GM19238 (cell line): Measurements from ENCODE around the gene EEF1E1.

ENCODE experiments used
- DNase-seq: peaks from one replicate; pipeline ENCODE4 v3.0.0; 2011; ENCODE audit warnings: low spot score; ENCODE audit not compliant: insufficient read length

EEF1E1 gene

DNA sequence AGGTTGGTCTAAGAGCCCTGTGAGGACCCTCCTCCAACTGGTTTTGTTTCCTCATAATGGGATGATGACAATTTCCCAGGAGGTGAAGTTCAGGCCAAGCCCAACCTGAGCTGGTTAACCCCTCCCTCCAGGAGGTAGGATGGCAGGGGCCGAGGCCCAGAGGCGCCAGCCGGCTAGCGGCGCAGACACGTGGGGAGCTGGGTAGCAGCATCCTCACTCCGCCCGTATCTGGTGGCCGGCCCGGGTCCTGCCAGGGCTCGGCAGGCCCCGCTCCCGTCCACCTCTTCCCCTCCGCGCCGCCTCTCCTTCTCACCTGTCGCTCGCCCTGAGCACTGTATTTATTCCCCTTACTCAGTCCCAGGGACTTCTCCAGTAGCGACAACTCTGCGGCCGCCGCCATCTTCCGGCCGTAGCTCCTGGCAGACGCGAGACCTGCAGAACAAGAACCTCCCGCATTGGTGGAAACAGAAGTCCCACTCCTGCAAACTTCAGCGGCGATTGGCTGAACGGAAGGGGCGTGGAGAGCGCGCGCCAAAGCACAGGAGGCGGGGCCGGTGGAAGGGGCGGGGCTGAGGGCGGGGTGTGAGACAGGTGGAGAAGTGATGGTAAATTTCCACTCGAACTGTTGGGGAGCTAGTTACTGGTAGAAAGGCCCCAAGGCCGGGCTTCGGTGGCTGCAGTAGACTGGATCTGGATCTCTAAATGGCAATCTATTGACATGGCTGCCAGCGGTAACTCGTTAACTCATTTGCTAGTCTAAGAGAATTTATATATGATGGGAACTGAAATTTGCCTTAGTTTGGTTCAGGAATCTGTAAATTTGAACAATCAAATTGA lies at the start of gene EEF1E1:
TSS of gene EEF1E1 (minus strand) at position 427 of the 837 bp plus-strand sequence. CDS start at position 400, 27 bp downstream.
- peak; percentile 93 for DNase-seq

DNA sequence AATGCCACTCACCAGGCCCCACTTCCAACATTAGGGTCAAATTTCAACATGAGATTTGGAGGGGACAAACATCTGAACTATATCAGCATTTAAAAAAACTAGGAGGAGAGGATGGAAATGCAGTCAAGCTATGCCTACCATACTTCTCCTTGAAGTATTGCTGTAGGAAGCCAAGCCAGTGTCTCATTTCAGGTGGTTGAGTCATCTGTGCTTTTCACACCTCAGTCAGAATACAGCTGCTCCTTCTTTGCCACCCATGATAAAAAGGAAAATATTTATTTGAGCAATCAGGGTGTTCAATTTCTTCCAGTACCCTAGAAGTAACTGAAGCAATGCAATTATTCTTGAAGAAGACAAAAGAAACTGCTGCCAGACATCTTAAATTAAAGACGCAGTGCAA lies 47.0 kb upstream of the EEF1E1 start:
- DNase-seq: no peak

DNA sequence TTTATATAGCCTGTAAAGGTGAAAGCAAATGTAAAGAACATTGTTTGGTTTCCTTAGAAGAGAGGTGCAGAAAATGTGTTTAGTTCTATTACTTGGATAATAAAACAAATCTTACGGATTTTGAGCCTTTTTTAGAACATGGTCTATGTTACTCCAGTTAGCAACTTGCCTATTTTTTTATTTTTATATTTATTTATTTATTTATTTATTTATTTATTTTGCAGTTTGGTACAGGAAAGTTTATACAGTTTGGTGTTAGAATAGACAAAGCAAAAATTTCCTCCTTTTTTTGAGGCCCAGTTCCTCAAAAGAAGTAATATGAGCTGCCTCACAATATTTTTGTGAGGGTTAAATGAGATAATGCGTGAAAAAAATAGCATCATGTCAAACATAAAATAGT lies 41.6 kb upstream of the EEF1E1 start:
- no peak for DNase-seq

DNA sequence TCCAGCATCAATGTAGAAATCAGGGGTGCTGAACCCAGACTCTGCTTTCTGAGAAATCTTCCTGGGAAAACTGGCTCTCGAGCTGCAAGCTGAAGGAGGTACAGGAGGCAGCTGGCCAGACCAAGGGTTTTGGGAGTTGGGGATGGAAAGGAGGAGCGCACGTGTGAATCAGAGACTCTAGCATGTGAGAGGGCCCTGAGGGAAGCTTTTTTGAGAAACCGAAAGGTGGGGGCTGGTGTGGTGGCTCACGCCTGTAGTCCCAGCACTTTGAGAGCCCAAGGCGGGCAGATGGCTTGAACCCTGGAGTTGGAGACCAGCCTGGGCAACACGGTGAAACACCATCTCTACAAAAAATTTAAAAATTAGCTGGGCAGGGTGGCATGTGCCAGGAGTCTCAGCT lies 37.1 kb upstream of the EEF1E1 start:
- no peak for DNase-seq

DNA sequence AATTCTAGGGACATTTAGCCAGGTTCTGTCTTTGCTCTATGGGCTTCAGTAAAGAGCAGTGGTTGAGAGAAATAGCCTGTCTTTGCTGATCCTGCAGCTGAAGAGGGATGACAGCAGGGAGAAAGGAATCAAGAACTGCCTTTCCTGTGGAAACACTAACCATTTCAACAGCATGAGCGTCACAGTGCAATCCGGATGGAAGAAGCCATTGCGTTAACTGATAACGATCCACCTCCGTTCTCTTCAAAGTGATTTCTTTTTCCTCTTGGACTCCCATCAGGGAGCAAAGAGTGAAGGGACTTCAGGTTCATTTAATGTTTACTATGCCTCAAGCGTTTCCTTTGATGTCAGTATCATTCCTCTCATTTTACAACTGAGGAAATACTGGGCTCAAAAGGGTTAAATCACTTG lies 35.2 kb upstream of the EEF1E1 start:
- DNase-seq: no peak

DNA sequence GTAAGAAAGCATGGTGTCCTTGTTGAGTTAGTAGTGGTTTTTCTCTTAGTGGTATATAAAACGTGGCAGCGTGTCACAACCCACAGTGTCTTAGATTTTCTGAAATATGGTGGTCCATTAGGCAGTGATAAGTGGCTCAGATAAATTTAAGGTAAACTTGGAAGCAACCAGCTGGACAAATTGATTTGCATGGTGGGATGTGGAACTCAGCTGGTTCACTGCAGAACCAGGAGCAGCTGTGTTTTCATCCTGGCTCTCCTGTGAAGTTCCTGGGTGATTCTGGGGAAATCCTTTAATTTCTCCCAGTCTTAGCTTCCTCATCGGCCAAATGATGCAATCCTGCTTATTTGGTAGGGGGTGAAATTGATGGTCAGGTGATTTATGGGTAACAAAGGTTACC lies 32.9 kb upstream of the EEF1E1 start:
- no peak for DNase-seq

DNA sequence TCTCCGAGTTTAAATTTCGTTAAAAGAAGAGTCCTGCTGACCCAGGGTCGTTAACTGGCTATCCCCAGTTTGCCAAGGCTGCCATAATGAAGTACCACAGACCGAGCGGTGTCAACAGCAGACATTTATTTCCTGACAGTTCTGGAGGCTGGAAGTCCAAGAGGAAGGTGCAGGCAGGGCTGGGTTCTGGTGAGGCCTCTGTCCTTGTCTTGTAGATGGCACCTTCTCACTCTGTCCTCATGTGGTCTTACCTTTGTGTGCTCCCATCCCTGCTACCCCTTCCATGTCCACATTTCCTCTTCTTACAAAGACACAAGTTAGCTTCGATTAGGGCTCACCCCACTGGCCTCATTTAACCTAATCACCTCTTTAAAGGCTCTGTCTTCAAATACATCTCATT lies 29.8 kb upstream of the EEF1E1 start:
- no peak for DNase-seq

DNA sequence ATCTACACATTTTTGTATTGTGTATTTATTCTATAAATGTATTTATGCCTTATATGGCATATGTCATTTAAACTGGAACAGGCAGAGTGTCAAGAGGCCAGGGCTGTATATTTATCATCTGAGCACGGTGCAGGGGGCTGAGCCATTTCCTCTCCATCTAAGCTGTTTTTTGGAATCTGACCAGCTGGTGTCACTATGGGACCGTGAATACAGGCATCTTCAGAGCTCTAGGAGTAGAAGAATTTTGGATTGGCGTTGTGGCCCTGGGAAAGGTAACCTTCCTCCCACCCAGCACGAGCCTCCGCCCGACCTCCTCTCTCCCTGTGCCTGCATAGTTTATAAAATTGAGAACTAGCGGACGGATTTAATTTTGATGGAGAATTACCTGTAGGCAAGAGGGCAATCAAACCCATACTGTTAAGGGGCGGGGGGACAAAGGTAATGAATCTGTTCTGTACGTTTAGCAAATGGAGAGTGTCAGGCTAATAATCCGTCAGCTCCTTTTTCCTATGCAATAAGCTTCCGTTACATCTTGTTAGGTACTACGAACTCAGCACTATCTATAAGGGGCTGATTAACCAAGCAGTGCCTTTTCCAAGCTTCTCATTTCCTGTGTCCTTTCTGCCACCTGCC lies 29.0 kb upstream of the EEF1E1 start:
- peak; percentile 14 for DNase-seq

DNA sequence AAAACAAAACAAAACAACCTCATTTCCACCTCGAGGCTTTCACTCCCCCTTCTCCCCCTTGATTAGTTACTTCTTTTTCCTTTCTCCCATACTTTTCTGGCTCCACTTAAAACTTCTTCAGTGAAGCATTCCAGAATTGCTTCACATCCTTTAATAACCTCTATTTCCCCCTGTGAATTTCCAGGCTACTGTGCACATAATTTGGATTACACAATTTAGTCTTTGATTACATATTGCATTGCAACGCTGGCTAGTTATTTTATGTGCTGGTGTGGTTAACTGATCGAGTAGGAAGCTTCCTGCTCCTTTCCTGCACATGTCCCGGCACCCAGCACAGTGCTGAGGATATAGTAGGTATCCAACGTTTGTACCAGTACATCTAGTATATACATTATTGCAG lies 28.1 kb upstream of the EEF1E1 start:
- DNase-seq: no peak

DNA sequence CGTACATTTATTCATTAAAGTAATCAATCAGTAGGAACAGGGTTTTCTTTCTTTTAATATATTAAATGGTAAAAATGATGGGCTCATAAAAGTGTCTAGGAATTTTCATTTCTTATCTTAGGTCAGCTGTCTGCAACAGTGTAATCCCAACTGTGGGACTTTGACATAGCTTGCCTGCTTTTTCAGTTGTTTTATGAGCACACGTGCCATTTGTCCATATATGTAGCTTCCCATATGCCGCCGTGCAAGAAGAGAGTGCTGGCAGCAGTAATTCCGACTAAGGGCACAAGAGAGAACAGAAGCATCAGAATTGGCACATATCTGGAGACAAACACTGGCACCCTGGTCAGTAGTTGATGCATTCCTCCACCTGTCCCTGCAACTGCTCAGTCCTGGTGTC lies 20.9 kb upstream of the EEF1E1 start:
- no peak for DNase-seq

DNA sequence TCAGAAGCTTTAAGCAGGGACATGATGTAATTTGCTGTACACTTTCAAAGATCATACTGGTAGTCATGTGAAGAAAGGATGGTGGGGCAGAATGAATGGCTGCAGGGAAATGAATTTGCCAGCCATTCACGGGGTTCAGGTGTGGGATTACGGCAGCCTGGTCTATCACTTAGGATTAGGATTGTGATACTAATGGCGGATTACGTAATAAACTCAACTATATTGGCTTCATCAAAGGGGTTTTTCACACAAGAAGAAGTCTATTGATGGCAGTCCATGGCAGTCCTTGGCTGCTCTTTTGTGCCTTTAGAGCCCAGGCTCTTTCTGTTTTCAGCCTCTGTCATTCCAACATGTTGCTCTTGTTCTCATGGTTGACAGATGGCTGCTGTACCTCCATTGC lies 12.6 kb upstream of the EEF1E1 start:
- no peak for DNase-seq

DNA sequence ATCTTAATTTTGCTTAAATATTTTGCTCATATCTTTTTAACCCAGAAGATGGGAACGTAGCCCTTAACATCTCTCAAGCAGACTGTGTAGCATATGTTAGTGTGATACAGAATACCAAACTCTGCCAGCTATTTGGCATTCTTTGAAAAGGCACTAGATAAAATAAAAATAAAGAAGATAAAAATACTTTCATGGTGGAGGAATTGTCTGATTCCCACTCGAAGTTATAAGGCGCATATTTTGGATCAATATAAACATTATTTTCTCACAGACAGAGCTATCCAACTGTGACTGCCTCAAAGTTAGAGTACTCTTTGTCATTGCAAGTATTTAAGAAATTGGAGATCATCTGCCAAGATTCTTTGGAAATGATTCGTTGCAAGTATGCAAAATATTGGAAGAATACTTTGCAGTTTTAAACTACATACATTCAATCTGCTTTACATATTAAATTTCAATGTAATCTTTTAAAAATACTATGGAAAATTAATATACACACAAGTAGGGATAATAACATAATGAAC lies 10.8 kb upstream of the EEF1E1 start:
- no peak for DNase-seq

DNA sequence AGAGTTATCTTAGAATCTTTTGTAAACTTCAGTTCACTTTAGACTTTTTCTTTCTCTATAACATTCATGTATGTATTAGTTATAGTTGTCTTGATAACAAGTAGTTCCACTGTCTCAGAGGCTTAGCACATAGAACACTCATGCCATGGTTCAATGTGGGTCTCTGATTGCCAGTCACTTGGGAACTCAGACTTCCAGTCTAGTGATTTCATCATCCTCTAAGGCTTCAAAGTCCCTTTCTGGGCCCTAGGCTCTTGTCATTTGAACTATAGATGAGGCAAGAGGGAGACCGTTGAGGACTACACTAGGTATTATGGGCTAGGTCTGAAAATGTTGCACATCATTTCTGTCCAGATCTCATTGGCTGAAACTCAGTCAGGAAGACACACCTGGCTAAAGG lies 8.4 kb upstream of the EEF1E1 start:
- no peak for DNase-seq

DNA sequence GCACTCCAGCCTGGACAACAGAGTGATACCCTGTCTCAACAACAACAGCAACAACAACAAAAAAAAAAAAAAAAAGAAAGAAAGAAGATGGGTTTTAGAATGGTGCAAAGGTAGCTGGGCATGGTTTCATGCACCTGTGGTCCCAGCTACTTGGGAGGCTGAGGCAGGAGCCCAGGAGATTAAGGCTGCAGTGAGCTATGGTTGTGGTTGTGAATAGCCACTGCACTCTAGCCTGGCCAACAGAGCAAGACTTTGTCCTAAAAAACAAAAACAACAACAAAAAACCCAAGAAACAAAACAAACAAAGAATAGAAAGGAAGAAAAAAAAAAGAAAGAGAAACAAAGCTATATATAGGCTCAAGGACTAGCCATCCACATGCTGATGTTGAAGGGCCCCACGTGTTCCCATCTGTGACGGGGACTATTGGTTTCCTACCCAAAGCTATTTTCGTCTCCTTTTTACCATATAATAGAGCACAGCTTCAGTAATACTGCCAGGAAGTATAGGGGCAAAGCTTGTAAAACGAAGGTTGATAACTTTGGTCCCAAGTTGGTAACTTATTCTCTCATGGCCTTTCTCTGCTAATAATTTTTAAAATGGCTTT lies 7.9 kb upstream of the EEF1E1 start:
- DNase-seq: no peak

DNA sequence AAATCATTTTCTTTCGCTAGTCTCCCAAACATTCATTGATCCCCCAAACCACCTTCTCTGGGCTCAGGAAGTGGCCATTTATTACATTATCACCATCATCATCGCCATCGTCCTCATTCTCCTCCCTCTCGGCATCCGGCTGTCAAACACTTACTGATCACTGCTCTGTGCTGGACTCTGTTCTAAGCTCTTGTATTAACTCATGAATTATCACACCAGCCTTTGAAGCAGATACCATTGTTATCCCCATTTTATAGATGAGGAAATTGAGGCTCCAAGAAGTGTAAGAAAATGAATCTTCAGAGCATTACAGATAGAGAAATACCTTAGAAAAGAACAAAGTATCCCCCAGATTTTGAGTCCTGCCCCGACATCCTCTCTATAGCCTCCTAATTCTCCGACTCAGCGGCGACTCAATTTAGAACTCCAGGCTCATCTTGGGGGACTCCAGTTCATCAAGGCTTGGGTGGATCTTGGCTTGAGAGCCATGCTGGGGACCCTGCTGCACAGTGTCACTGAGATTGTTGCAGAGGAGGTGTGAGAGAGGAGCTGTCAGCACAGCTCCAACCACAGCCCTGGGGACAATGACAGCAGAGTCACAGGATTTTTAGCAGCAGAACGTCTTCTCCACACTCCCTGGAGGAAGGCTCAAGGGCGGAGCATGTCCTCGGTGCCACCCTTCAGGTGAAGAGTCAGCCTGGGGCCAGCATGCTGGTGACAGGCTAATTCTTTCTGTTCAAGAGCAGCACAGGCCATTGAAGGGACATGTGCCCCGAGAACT lies 6.6 kb upstream of the EEF1E1 start:
- no peak for DNase-seq

DNA sequence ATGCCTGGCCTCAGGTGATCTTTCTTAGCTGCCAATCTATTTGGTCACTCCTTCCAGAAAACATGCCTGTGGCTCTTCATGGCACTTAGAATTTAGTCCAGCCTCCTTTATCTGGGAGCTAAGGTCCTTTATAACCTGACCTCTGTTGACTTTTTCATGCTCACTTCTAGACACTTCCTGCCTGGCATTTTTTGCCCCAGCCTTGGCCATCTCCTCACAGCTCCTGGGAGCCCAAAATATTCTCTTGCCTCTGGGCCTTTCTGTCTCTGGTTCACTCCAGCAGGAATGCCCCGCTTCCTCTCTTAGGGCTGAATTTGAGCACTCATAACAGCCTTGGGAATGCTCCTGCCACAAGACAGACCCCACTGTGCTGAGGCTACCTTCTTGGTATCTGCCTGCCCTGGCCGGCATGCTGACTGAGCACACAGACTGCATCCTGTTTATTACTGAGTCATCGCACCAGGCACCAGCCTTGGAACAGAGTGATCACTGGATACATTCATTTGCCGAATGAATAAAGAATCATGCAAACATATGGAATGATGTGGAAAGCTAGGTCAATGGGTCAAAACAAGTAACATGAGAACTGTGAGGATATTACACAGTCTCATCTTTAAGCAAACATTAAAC lies 5.8 kb upstream of the EEF1E1 start:
- DNase-seq: no peak

DNA sequence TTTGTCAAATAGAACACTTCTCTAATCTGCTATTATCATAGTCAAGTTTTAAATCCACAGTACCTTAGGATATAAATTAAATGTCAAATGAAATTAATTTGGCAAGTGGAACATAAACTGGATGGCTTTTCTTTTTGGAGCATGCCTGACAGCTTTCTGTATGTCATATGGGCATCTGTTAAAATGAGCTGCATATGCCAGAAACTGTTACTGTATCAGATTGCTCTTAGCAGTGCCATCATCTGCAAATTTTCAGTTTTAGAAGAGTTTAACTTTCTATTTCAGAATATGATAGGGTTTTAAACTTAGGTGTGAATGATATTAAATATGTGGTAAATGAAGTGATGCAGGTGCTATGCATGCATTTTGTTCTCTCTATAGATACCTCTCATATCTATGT lies 3.4 kb upstream of the EEF1E1 start:
- no peak for DNase-seq

DNA sequence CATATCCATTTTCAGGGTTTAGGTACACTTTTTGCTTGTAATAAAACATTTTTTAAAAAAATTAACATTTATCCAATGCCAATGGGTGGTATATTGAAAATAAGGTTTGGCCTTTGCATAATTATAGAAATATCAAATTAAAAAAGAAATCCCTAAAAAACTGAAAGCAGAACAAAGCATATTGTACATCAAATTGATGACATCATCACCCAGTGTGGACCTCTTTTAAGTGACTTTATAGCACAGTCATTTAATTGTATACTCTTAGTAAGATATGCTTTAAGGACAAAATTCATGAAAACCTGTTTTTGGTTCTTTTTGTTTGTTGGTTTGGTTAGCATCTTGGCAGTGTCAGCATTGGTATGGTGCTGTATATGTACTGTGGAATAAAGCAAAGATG lies 1.4 kb upstream of the EEF1E1 start:
- DNase-seq: no peak

DNA sequence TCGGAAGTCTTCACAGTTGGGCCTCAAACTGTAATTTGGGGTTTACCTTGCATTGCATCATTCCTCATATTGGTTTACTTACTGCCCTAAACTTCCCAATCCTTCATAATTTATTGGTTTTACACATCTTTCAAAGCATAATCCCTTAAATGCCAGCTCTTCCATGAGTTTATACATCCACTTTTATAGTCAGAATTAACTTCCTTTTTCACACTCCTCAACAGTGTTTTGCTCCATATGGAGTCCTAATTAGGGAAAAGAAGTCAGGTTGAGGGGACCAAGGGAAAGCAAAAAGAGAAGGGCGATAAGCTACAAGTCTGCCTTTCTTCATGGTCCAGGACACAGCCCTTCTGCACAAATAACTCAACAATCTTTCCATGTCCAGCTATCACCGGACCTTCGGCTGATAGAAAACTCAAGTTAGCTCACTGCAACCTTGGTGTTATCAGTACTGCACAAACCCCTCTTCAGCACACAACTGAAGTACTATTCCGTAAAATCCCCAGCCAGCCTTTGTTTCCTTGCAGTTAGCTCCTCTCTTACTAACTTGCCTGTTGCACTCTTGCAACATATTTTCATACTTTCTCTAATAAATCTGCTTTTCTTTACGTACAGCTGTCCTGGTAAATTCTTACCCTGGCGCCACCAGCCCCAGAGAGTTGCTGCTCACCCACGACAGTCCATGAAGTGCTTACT lies 2.0 kb downstream of the EEF1E1 start:
- DNase-seq: no peak

DNA sequence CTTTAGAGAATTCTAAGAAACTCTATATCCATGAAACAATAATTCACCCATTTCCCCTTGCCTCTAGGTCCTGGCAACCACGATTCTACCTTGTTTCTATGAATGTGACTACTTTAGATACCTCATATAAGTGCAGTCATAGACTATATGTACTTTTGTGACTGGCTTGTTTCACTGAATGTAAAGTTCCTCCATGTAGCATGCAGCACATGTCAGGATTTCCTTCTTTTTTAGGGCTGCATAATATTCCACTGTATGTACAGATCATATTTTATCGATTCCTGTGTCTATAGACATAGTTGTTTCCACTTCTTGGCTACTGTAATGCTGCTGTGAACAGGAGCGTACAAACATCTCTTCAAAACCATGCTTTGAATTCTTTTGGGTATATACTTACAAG lies 11.7 kb downstream of the EEF1E1 start:
- DNase-seq: no peak

DNA sequence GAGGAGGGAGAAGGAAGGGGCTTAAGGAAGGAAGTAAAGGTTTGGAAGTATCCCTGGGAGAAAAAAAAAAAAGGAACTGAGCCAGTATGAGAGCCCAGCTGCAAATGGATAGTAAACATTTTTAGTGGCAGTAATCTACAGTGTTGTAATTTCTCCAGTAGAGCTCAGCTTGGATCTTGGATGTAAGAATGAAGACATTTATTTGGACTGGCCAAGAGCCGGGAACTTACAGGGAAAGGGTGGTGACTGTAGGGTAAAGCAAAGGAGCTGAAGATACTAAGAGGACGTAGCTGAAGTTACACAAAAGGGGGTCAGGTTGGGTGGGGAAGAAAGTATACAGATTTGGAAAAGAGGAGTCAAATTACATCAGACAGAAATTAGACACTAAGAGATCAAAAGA lies 13.5 kb downstream of the EEF1E1 start:
- DNase-seq: no peak
